GM21786 (cell line): ENCODE results near the gene STX12.
A peak's percentile ranks its signal among the peaks of the same experiment; 100 is the strongest.
"Not testable (repeated sequence)": the region's sequence is repeated elsewhere in the genome, so short reads cannot be mapped to it uniquely, and the experiment has no call there.

Experiments
- ATAC-seq: cut with Tn5 transposase; IDR thresholded peaks from one replicate; pipeline ENCODE4 v1.9.1; 2021; ENCODE audit not compliant: unreplicated experiment

STX12 gene

DNA sequence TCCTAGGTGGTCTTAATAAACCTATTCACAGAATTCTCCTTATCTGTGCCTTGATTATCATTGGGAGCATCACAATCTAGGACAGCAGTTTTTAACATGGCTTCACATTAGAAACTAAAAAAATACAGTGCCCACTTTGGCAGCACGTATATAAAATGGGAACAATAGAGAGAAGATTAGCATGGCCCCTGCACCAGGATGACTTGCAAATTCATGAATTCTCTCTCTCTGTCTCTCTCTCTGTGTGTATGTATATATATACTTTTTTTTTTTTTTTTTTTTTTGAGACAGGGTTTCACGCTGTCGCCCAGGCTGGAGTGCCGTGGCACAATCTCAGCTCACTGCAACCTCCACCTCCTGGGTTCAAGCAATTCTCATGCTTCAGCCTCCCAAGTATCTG lies 51.4 kb downstream of the STX12 start:
- ATAC-seq, result no peak

DNA sequence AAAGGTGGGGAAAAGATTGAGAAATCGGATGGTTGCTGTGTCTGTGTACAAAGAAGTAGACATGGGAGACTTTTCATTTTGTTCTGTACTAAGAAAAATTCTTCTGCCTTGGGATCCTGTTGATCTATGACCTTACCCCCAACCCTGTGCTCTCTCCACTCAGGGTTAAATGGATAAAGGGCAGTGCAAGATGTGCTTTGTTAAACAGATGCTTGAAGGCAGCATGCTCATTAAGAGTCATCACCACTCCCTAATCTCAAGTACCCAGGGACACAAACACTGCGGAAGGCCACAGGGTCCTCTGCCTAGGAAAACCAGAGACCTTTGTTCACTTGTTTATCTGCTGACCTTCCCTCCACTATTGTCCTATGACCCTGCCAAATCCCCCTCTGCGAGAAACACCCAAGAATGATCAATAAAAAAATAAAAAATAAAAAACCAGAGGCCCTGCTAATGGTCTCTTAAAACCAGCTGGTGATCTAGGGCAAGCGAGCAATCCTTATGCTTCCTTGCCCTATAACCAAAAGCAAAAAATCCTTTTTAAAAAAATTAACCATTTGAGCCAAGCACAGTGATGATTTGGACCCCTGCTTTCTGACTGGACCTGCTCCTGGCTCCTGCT lies 56.4 kb downstream of the STX12 start:
- not testable (repeated sequence) for ATAC-seq

DNA sequence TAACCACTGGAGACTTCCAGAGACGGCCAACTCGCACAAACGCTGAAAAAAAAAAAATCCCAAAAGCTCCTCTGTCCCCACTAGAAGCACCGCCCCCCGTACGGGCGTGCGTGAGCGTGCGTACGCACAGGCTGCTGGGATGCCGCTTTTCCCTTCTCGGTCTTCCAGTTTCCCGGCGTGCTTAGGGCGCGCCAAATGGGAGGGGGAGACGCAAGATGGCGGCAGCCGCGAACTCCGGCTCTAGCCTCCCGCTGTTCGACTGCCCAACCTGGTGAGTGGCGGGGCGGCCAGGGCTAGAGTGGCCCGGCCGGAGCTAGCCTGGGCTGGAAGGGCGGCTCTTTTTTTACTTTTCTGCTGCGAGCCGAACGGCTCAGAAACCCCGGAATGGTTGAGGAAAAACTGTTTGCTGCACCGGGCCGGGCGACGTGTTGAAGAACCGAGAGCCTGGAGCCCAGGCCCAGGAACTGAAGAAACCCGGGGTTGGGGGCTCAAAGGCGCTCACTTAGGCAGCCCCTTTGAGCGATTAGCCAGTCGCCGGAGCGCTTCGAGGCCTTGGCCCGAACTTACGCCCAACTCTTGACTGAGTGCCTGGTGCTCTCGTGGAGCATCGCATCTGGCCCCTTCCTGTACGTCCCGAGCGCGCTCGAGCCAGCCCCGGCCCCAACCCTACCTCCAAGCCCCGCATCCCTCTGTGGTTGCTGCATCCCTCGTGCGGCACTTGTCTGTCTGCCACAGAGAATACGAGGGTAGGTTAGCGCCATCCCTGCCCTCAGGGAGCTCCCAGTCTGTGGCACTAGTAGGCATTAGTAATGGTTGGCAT lies 57.8 kb downstream of the STX12 start, which contains the start of gene PPP1R8:
Gene PPP1R8, plus strand, starts transcription at position 162 of the 820 bp plus-strand sequence. Its CDS starts 54 bp downstream, at position 216.
- peak; percentile 88 for ATAC-seq

DNA sequence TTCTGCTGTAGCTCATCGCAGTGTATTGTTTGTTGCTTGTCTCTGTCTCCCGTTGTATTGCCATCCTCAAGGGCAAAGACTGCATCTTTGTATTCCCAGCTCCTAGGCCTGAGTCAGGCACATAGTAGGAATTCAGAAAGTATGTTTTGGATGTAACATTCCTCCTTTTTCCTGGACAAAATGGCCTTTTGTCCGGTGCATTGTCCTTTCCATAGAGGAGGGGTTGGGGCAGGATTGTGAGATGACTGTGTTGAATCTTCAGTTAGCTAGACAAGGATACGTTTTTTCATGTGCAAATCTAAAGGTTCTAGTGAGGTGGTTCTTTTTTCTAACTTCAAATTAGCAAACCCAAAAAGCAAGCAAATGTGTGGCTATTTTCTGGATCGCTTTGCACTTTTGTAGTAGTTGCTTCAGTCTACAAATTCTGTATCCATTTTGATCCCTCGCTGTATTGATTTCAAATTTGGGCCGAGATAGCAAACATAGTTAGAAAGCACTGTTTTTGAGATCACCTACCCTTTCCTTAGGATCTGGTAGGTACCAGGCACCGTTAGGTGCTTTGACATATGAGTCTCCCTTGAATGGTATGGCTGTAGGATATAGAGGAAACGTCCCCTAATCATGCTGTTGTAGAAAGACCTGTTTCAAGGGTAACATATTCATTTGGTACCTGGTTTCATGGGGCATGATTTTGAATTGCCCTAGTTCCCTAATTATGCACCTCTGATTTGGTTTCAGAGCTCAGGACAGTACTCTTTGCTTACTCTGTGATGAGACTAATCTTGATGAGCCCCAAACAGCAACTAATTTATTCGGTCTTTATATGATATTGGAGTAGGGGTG lies 58.8 kb downstream of the STX12 start:
- no peak for ATAC-seq

GRCh38 chr1:27832762-27833161 lies 59.7 kb downstream of the STX12 start:
- ATAC-seq, result no peak

GRCh38 chr1:27833470-27833869 lies 60.5 kb downstream of the STX12 start:
- ATAC-seq, result no peak

DNA sequence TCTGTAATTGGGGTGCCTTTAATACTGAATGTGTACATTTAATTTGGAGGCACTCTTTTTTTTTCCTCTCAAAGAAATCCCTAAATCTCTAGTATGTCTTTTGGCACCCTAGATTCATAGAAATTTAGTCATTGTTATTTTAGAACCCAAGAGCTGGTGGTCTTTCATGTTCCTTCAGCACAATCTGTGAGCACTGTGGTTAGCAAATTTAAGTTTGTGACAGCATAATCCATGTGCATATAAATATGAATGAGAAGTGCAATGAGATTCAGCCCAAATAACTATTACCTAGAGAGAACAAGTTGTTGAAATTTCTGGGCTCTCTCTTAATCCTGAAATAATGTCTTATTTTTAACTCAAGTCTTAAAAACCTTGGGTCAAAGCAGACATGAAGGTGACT lies 62.0 kb downstream of the STX12 start:
- no peak for ATAC-seq

GRCh38 chr1:27835501-27835900 lies 62.5 kb downstream of the STX12 start:
- ATAC-seq, result no peak

DNA sequence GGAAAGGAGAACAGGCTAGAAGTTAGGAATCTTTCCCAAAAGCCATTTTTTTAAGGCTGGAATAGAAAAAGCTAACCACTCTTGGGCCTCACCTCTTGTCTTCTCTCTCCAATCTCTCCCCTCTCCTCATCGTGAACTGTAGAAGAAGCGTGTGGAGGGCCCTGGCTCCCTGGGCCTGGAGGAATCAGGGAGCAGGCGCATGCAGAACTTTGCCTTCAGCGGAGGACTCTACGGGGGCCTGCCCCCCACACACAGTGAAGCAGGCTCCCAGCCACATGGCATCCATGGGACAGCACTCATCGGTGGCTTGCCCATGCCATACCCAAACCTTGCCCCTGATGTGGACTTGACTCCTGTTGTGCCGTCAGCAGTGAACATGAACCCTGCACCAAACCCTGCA lies 76.9 kb downstream of the STX12 start:
- no peak for ATAC-seq

DNA sequence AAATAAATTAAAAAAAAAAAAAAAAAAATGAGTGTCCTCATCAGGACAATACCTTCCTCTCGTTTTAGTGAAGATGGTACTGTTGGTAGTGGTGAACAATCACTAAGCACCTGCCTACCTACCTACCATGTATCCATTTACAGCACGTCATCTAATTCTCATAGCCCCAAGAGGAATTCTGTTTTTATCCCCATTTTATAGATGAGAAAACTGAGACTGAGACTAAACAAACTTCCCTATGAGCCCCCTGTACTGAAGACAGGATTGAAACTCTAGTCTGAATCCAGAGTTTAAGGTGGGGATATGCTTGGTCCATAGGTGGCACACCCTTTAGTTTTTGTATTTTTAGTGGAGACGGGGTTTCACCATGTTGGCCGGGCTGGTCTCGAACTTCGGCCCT lies 82.1 kb downstream of the STX12 start:
- no peak for ATAC-seq

GRCh38 chr1:27856561-27857343 lies 83.7 kb downstream of the STX12 start:
- ATAC-seq, result no peak

DNA sequence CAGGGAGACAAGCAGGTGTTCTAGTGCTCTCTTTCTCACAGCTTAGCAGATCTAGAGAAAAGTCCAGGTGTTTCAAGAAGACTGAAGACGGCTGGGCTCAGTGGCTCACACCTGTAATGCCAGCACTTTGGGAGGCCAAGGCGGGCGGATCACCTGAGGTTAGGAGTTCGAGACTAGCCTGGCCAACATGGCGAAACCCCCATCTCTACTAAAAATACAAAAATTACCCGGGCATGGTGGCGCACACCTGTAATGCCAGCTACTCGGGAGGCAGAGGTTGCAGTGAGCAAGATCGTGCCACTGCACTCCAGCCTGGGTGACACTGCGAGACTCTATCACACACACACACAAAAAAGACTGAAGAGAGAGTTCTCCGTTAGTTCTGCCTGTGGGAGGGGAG lies 84.5 kb downstream of the STX12 start:
- ATAC-seq, result not testable (repeated sequence)

DNA sequence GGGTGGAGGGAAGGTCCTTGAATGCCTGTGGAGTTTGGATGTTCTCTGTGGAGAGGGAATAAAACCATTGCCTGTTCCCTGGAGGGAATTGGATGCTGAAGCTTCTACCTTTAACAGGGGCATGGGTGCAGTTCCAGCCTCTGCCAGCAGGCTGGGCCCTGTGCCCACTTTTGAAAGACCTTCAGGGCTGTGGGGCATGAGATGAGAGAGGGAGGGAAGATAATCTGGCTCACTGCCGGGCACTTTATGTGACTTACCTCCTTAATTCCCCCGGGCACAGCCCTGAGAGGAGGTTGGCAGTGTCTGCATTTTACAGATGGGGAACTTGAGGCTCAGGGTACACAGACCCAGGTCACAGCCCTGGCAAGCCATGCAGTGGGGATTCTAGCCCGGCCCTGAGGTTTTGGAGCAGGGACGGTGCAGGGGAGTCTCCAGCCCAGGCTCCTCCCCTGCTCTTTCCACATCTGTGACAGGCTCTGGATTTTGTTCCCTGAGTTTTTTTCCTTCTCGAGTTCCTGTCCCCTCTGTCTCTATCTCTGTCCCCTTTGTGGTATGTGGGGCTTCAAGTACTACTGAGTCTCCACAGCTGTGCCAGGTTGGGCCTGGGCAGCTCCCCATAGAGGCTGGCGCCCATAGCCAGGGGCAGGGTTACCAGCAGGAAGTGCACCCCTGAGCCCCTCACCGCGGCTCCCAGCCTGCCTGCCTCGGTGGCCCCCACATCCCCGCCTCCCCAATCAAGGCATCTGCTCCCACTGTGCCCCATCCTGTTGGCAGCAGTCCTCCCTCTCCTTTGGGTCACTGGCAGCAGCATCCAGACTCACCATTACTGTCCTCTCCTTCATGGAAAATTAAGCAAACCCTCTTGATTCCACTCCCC lies 85.3 kb downstream of the STX12 start:
- peak; percentile 63 for ATAC-seq

GRCh38 chr1:27858949-27859576 lies 86.0 kb downstream of the STX12 start:
- no peak for ATAC-seq

DNA sequence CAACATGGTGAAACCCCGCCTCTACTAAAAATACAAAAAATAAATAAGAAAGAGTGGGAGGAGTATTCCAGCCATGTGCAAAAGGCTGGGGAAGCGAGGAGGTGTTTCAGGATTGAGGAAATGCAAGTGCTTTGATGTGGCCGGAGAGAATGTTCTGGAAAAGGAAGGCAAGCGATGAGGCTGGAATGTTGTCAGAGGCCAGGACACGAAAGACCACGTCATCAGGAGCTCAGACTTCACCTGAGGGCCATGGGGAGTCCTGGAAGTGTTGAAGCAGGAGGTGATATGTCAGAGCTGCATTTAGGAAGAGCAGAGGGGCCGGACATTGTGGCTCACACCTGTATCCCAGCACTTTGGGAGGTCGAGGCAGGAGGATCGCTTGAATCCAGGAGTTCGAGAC lies 88.4 kb downstream of the STX12 start:
- ATAC-seq, result no peak

DNA sequence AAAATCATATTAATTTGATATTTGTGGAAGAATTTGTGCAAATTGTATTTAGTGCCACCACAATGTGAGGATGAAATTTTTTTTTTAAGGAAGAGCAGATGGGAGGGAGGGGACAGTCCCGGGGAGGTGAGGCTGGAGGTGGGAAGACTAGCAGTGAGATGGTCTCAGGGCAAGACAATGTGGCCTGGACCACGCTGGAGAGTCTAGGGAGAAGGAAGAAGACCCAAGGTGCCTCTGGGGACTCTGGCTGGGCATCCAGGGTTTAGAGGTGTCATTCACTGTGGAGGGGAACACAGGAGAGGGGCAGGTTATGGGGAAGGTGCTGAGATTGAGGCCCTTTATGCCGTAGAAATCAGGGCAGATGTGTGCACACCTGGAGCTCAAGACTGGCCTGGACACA lies 89.0 kb downstream of the STX12 start:
- no peak for ATAC-seq

DNA sequence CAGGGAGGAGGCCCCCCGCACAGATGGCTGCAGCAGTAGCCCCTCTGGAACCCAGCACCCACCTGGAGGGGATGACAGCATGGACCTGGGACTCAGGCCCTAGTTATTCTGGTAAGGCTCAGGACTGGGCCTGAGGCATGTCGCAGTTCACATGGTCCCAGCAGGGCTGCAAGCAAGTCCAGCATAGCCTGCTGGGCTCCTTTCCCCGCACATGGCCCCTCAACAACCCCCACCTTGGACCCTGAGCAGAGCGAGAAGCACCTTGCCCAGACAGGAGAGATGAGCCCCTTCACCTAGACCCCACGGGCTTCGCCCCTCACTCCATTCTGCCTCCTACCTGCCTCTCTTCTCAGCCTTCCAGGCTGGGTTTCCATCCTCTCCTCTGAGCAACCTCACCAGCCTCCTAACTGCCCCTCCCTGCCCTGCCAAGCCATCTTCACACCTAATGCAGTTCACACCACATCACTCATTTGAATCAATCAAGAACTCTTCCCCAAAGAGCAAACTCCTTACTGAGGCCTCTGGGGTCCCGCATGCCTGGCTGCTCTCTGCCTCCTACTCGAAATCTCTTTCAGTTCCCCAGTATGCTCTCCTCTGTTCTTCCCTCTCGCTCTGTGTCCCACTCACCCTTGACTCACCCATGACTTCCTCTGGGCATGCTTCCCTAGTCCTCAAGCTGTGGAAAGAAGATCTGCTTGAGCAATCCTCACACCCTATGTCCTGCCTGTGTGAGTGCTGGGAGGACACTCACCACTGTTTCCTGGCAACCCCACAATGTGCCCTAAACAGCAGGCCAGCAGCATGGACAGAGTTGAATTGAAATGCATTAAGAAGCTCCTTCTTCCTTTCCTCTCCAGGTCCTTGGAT lies 89.9 kb downstream of the STX12 start:
- ATAC-seq, result no peak

- ATAC-seq, result no peak
Observed at GRCh38 chr1:27863538-27863915, 90.5 kb downstream of the STX12 start.
